ENCODE measurements around the gene STAT3. TPM values are rescaled to one million over a fixed set of nuclear protein-coding genes. Genes with fewer than 3 reads are reported as not detected.

STAT3 gene
- total and polyA plus RNA-seq, 2 of the 13 experiments (the other 11 are each of a cell fraction or from before 2014, with no cell fraction given): 61.8 to 62.4 TPM

GRCh38 chr17:42312285-42313130, 75.7 kb downstream of the STAT3 start (continued):
- 0 out of 2 replicates have a peak, but pooled peaks have one; percentile 83 for TF ChIP-seq KIAA2018 (CRISPR knock-in tag; IDR thresholded peaks at IDR 0.05; ENCODE audit: borderline replicate concordance)
- 0 out of 2 replicates have a peak, but pooled peaks have one; percentile 43 for TF ChIP-seq PAX8 (CRISPR knock-in tag; IDR thresholded peaks at IDR 0.05; ENCODE audit: borderline replicate concordance)
- peak; percentile 94 for TF ChIP-seq ARHGAP35 (CRISPR knock-in tag; IDR thresholded peaks at IDR 0.05; ENCODE audit: borderline replicate concordance)
- 0 out of 2 replicates have a peak, but pooled peaks have one; percentile 53 for TF ChIP-seq ZFP90 (CRISPR knock-in tag; IDR thresholded peaks at IDR 0.05; ENCODE audit: borderline replicate concordance)
- TF ChIP-seq ARID2 (CRISPR knock-in tag; IDR thresholded peaks at IDR 0.05; ENCODE audit: borderline replicate concordance): no peak
- TF ChIP-seq ZNF276 (CRISPR knock-in tag; IDR thresholded peaks at IDR 0.05; ENCODE audit: low read depth): peak; percentile 55; the same call in 1 of the 2 replicates
- TF ChIP-seq SOX13 (IDR thresholded peaks at IDR 0.05): no peak
- peak in 1 of 2 experiments; percentile 45; a peak in 2 of 4 replicates for TF ChIP-seq SOX13 (CRISPR knock-in tag; conservative IDR thresholded peaks at IDR 0.05 in 1 of 2, IDR thresholded peaks at IDR 0.05 in 1 of 2)
- no peak for TF ChIP-seq ZNF652 (CRISPR knock-in tag; IDR thresholded peaks at IDR 0.05; ENCODE audit: borderline replicate concordance, low read depth)
- no peak for TF ChIP-seq FOXJ3 (CRISPR knock-in tag; IDR thresholded peaks at IDR 0.05; ENCODE audit: borderline replicate concordance)
- TF ChIP-seq BRD4 (CRISPR knock-in tag; IDR thresholded peaks at IDR 0.05): 0 out of 2 replicates have a peak, but pooled peaks have one; percentile 14
